IMR-90 (cell line): ENCODE data around the gene PTPRN2. TPM values are rescaled to one million over a fixed set of nuclear protein-coding genes. Genes with fewer than 3 reads are reported as not detected.
"Not testable (repeated sequence)": the region's sequence is repeated elsewhere in the genome, so short reads cannot be mapped to it uniquely, and the experiment has no call there.

Experiments
- ATAC-seq: fragments of 200-7000 bp; cut with Tn5 transposase; 2 replicates; pipeline ENCODE4 v1.9.1; 2020; ENCODE audit warnings: low read depth, mild to moderate bottlenecking, moderate library complexity
- BruUV-seq: library from RNA; stranded (reverse); fragments of 400-500 nt; replicated peaks from 2 replicates; lab custom pipeline; 2021; lab: Mats Ljungman, UMichigan
- CTCF ChIA-PET: fragments of 300-600 bp; formaldehyde crosslinking; extraction: SDS; loops from one replicate; lab custom pipeline; 2021; ENCODE audit warnings: antibody characterized with exemption; lab: Yijun Ruan, JAX
- POLR2A ChIA-PET: fragments of 300-600 bp; sonication (Branson Sonifier 250); formaldehyde crosslinking; loops from one replicate; lab custom pipeline; 2022; ENCODE audit warnings: antibody characterized with exemption; ENCODE audit not compliant: unreplicated experiment; lab: Charles Lee
- DNase-seq: peaks from one replicate; pipeline ENCODE4 v3.0.0; 2013
- H2AFZ ChIP-seq: replicated peaks from 2 replicates; pipeline ENCODE3; 2013; ENCODE audit warnings: low read length, mild to moderate bottlenecking; ENCODE audit not compliant: poor library complexity
- H2AK5ac ChIP-seq: 2 replicates; pipeline ENCODE4 v1.6.1; 2013; ENCODE audit warnings: low read depth, low read length, inconsistent platforms
- H2AK9ac ChIP-seq: replicated peaks from 2 replicates; pipeline ENCODE3; 2013; ENCODE audit warnings: mild to moderate bottlenecking, low read depth, low read length, moderate library complexity; ENCODE audit not compliant: poor library complexity
- H2BK120ac ChIP-seq: 2 replicates; pipeline ENCODE4 v1.6.1; 2013; ENCODE audit warnings: low read depth, low read length, inconsistent platforms
- H2BK15ac ChIP-seq: 3 replicates; pipeline ENCODE4 v1.6.1; 2013; ENCODE audit warnings: low read depth, low read length, inconsistent platforms
- H2BK20ac ChIP-seq: 2 replicates; pipeline ENCODE4 v1.6.1; 2013; ENCODE audit warnings: low read depth, mild to moderate bottlenecking, inconsistent platforms, low read length, moderate library complexity
- H2BK5ac ChIP-seq: 2 replicates; pipeline ENCODE4 v1.6.1; 2013; ENCODE audit warnings: mild to moderate bottlenecking, low read depth, low read length, inconsistent platforms; ENCODE audit not compliant: poor library complexity, severe bottlenecking
- H3K14ac ChIP-seq: replicated peaks from 2 replicates; pipeline ENCODE4 v1.6.1; 2013; ENCODE audit warnings: low read depth, low read length, inconsistent platforms
- H3K18ac ChIP-seq: 2 replicates; pipeline ENCODE4 v1.6.1; 2013; ENCODE audit warnings: low read depth, low read length, control low read depth
- H3K23ac ChIP-seq: 2 replicates; pipeline ENCODE4 v1.6.1; 2013; ENCODE audit warnings: low read depth, low read length, inconsistent platforms
- H3K27ac ChIP-seq: 2 replicates; pipeline ENCODE4 v1.5.1; 2013; ENCODE audit warnings: mild to moderate bottlenecking, control low read depth, low read length; ENCODE audit not compliant: insufficient read depth
- H3K27me3 ChIP-seq: 2 replicates; pipeline ENCODE4 v1.6.1; 2013; ENCODE audit warnings: low read length; ENCODE audit not compliant: control insufficient read depth, insufficient read depth
- H3K36me3 ChIP-seq: 2 replicates; pipeline ENCODE4 v1.6.1; 2013; ENCODE audit warnings: low read length, mixed read lengths; ENCODE audit not compliant: control insufficient read depth, insufficient read depth
- H3K4ac ChIP-seq: 2 replicates; pipeline ENCODE4 v1.6.1; 2013; ENCODE audit warnings: low read depth, low read length, inconsistent platforms
- H3K4me1 ChIP-seq: 2 replicates; pipeline ENCODE4 v1.6.1; 2013; ENCODE audit warnings: low read length, mixed read lengths; ENCODE audit not compliant: control insufficient read depth, insufficient read depth
- H3K4me2 ChIP-seq: 2 replicates; pipeline ENCODE4 v1.6.1; 2013; ENCODE audit warnings: low read depth, mild to moderate bottlenecking, control low read depth, low read length, moderate library complexity
- H3K4me3 ChIP-seq: 2 replicates; pipeline ENCODE4 v1.5.1; 2013; ENCODE audit warnings: low read depth, mild to moderate bottlenecking, control low read depth, low read length, moderate library complexity; ENCODE audit not compliant: insufficient read depth
- H3K56ac ChIP-seq: 2 replicates; pipeline ENCODE4 v1.6.1; 2013; ENCODE audit warnings: low read length, inconsistent platforms; ENCODE audit not compliant: insufficient read depth; ENCODE audit errors: extremely low read depth
- H3K79me1 ChIP-seq, 2 experiments: 2 replicates each; pipeline ENCODE4 v1.6.1; 2013; ENCODE audit warnings: low read length in 2 of 2, inconsistent platforms in 1 of 2, low read depth in 1 of 2
- H3K9ac ChIP-seq: 2 replicates; pipeline ENCODE4 v1.6.1; 2013; ENCODE audit warnings: low read depth, low read length, control low read depth
- H3K9me1 ChIP-seq: 2 replicates; pipeline ENCODE4 v1.6.1; 2013; ENCODE audit warnings: low read length, inconsistent platforms; ENCODE audit not compliant: insufficient read depth
- H3K9me3 ChIP-seq: 2 replicates; pipeline ENCODE4 v1.6.1; 2013; ENCODE audit warnings: low read length; ENCODE audit not compliant: control insufficient read depth, insufficient read depth
- H4K20me1 ChIP-seq: 2 replicates; pipeline ENCODE4 v1.6.1; 2013; ENCODE audit warnings: low read length, inconsistent platforms; ENCODE audit not compliant: insufficient read depth
- H4K5ac ChIP-seq: 2 replicates; pipeline ENCODE4 v1.6.1; 2013; ENCODE audit warnings: mild to moderate bottlenecking, low read depth, low read length, control low read depth
- H4K8ac ChIP-seq, 2 experiments: 2 replicates each; pipeline ENCODE4 v1.6.1; 2013; ENCODE audit warnings: low read depth in 2 of 2, low read length in 2 of 2, control low read depth in 1 of 2, inconsistent platforms in 1 of 2
- H4K91ac ChIP-seq: 2 replicates; pipeline ENCODE4 v1.6.1; 2013; ENCODE audit warnings: low read depth, low read length, inconsistent platforms; ENCODE audit not compliant: insufficient read depth
- WGBS, 2 experiments: methylation state at CpG; one replicate each; pipeline versions ENCODE4 v1.1.5 to v1.1.7; 2013; ENCODE audit warnings: missing lambda C conversion rate in 2 of 2; ENCODE audit not compliant: insufficient read length in 1 of 2; ENCODE audit errors: extremely low coverage in 2 of 2; 5-methylcytosine and 5-hydroxymethylcytosine counted together
- dilution Hi-C: fragments of 300-500 bp; cut with HindIII; formaldehyde crosslinking; loops from one replicate; pipeline ENCODE4 v1.14.3; 2018; ENCODE audit warnings: low sequenced_read_pairs; ENCODE audit not compliant: unreplicated experiment
- in situ Hi-C: fragments of 300-500 bp; cut with MboI; formaldehyde crosslinking; loops from 3 replicates; pipeline ENCODE4 v1.14.3; 2019; ENCODE audit warnings: low sequenced_read_pairs, inconsistent platforms, mixed read lengths
- intact Hi-C: fragments of 100-400 bp; cut with micrococcal nuclease; formaldehyde crosslinking; loops from 2 replicates; pipeline ENCODE4 v1.10.0; 2022
- polyA plus RNA-seq, 3 experiments: library from polyadenylated mRNA; depleted of rRNA; stranded (reverse); fragments of >200 nt; gene quantifications; 2 replicates each; pipeline ENCODE4 v1.2.3, GENCODE V29; 2012; ENCODE audit warnings: low replicate concordance in 1 of 3
- total RNA-seq: library from RNA; depleted of rRNA; stranded (reverse); fragments of >200 nt; gene quantifications from 2 replicates; pipeline ENCODE4 v1.2.3, GENCODE V29; 2012

Gene PTPRN2
- total and polyA plus RNA-seq, 2 of the 4 experiments (the other 2 are of a cell fraction) = 0.03 TPM; not detected in 1

DNA sequence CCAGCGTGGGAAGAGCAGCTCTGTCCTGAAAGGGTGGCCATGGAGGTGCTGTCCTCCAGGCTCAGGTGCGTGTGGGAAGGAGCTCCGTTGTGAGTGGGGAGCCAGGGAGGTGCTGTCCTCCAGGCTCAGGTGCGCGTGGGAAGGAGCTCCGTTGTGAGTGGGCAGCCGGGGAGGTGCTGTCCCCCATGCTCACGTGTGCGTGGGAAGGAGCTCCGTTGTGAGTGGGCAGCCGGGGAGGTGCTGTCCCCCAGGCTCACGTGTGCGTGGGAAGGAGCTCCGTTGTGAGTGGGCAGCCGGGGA lies 691.3 kb downstream of the PTPRN2 start:
- H2AK5ac ChIP-seq, CTCF ChIA-PET, H2BK120ac ChIP-seq, H3K9me1 ChIP-seq, H2AFZ ChIP-seq, H3K18ac ChIP-seq, POLR2A ChIA-PET, H4K20me1 ChIP-seq, H2BK20ac ChIP-seq, H3K27me3 ChIP-seq, ATAC-seq, H3K23ac ChIP-seq, H4K5ac ChIP-seq, H3K4ac ChIP-seq, H3K79me1 ChIP-seq, H3K56ac ChIP-seq, H3K27ac ChIP-seq, dilution Hi-C loops, H4K8ac ChIP-seq, H3K4me1 ChIP-seq, H2AK9ac ChIP-seq, H3K14ac ChIP-seq, intact Hi-C loops, H4K91ac ChIP-seq, H3K9ac ChIP-seq, H2BK15ac ChIP-seq, H3K36me3 ChIP-seq, in situ Hi-C loops, DNase-seq, H2BK5ac ChIP-seq, BruUV-seq, H3K4me2 ChIP-seq, H3K4me3 ChIP-seq: not testable (repeated sequence)
- WGBS, 2 experiments = 78% methylated on average over 10 of the region's 15 CpGs; no CpG with 5 or more reads in 1 of the 2 experiments
- peaks cover 51% of the 10 kb centered on the region for H3K9me3 ChIP-seq
